GM23338 (cell line): ENCODE measurements around the gene PALLD. TPM values are rescaled to one million over a fixed set of nuclear protein-coding genes. Genes with fewer than 3 reads are reported as not detected.

ENCODE experiments used
- ATAC-seq: fragments of 200-7000 bp; cut with Tn5 transposase; 3 replicates; pipeline ENCODE4 v1.9.1; 2020
- DNase-seq: peaks from one replicate; pipeline ENCODE4 v3.0.0-alpha.2; 2015; ENCODE audit warnings: low spot score
- H2AFZ ChIP-seq: fragments of 200-600 bp; sonication (generic); 2 replicates; pipeline ENCODE4 v1.8.0; 2016; ENCODE audit warnings: antibody characterized with exemption, mild to moderate bottlenecking, moderate library complexity
- H3F3A ChIP-seq: fragments of 200-600 bp; sonication (generic); replicated peaks from 2 replicates; pipeline ENCODE4 v1.8.0; 2017; ENCODE audit warnings: antibody characterized with exemption, mixed run types, low read depth
- H3K27ac ChIP-seq: fragments of 200-600 bp; sonication (generic); 2 replicates; pipeline ENCODE4 v1.6.1; 2016; ENCODE audit warnings: low read depth
- H3K27me3 ChIP-seq: fragments of 200-600 bp; sonication (generic); 2 replicates; pipeline ENCODE4 v1.8.0; 2016; ENCODE audit warnings: mild to moderate bottlenecking, mixed run types, moderate library complexity; ENCODE audit not compliant: insufficient read depth
- H3K36me3 ChIP-seq: fragments of 200-600 bp; sonication (generic); 2 replicates; pipeline ENCODE4 v1.8.0; 2016; ENCODE audit warnings: mild to moderate bottlenecking; ENCODE audit not compliant: insufficient read depth
- H3K4me1 ChIP-seq: fragments of 200-600 bp; sonication (generic); 2 replicates; pipeline ENCODE4 v1.8.0; 2016; ENCODE audit warnings: mild to moderate bottlenecking, moderate library complexity; ENCODE audit not compliant: insufficient read depth
- H3K4me2 ChIP-seq: fragments of 200-600 bp; sonication (generic); 2 replicates; pipeline ENCODE4 v1.7.1; 2017; ENCODE audit warnings: mixed run types
- H3K4me3 ChIP-seq: fragments of 200-600 bp; sonication (generic); 2 replicates; pipeline ENCODE4 v1.6.1; 2016; ENCODE audit warnings: mixed run types
- H3K79me2 ChIP-seq: fragments of 200-600 bp; sonication (generic); replicated peaks from 2 replicates; pipeline ENCODE4 v1.8.0; 2017; ENCODE audit warnings: mild to moderate bottlenecking; ENCODE audit not compliant: insufficient read depth
- H3K9me2 ChIP-seq: fragments of 200-600 bp; sonication (generic); 2 replicates; pipeline ENCODE4 v1.8.0; 2017; ENCODE audit not compliant: insufficient read depth
- H4K20me1 ChIP-seq: fragments of 200-600 bp; sonication (generic); replicated peaks from 2 replicates; pipeline ENCODE4 v1.8.0; 2017; ENCODE audit warnings: mild to moderate bottlenecking; ENCODE audit not compliant: insufficient read depth
- H3K27ac Mint-ChIP-seq: 2 replicates; pipeline ENCODE4 v1.8.0; 2020; ENCODE audit warnings: inconsistent platforms, mild to moderate bottlenecking, moderate library complexity, mixed read lengths
- H3K27me3 Mint-ChIP-seq: 3 replicates; pipeline ENCODE4 v1.8.0; 2022; ENCODE audit warnings: low read depth, mild to moderate bottlenecking, moderate library complexity, mixed read lengths, inconsistent platforms; ENCODE audit not compliant: insufficient read depth, poor library complexity
- H3K36me3 Mint-ChIP-seq: 3 replicates; pipeline ENCODE4 v1.8.0; 2021; ENCODE audit warnings: low read depth, mild to moderate bottlenecking, inconsistent platforms, moderate library complexity, mixed read lengths
- H3K4me1 Mint-ChIP-seq: 3 replicates; pipeline ENCODE4 v1.8.0; 2020; ENCODE audit warnings: mild to moderate bottlenecking, inconsistent platforms, mixed read lengths
- H3K4me3 Mint-ChIP-seq: 3 replicates; pipeline ENCODE4 v1.8.0; 2021; ENCODE audit warnings: moderate library complexity, mild to moderate bottlenecking, inconsistent platforms, mixed read lengths
- H3K9me3 Mint-ChIP-seq: 3 replicates; pipeline ENCODE4 v1.8.0; 2020; ENCODE audit warnings: moderate library complexity, mild to moderate bottlenecking, inconsistent platforms, mixed read lengths
- CREB1 ChIP-seq: fragments of 250-450 bp; sonication (Bioruptor Pico); IDR thresholded peaks from 2 replicates; pipeline ENCODE4 v1.5.0; 2020; ENCODE audit warnings: low read depth, mild to moderate bottlenecking, moderate library complexity
- CTCF ChIP-seq, 2 experiments: fragments of 200-600 bp in 1 of 2; sonication (generic) in 1 of 2; conservative IDR thresholded peaks; 2 replicates each; pipeline versions ENCODE4 v1.5.1 to v1.6.1; 2016 to 2017; ENCODE audit warnings: antibody characterized with exemption in 2 of 2, low read depth in 2 of 2, mild to moderate bottlenecking in 2 of 2, moderate library complexity in 1 of 2
- ETS1 ChIP-seq: IDR thresholded peaks from 2 replicates; pipeline ENCODE4 v1.6.1; 2016; ENCODE audit warnings: antibody characterized with exemption
- EZH2 ChIP-seq: fragments of 200-600 bp; sonication (generic); IDR thresholded peaks from one replicate; pipeline ENCODE4 v1.8.0; 2017; ENCODE audit warnings: antibody characterized with exemption, mild to moderate bottlenecking, low read depth; ENCODE audit not compliant: unreplicated experiment
- EZH2phosphoT487 ChIP-seq: fragments of 200-600 bp; sonication (generic); IDR thresholded peaks from one replicate; pipeline ENCODE4 v1.8.1; 2018; ENCODE audit warnings: antibody characterized with exemption; ENCODE audit not compliant: unreplicated experiment
- JUNB ChIP-seq: IDR thresholded peaks from one replicate; pipeline ENCODE4 v1.6.1; 2016; ENCODE audit warnings: antibody characterized with exemption; ENCODE audit not compliant: unreplicated experiment
- NANOG ChIP-seq: IDR thresholded peaks from 2 replicates; pipeline ENCODE4 v1.6.1; 2016; ENCODE audit warnings: antibody characterized with exemption, borderline replicate concordance
- POLR2AphosphoS5 ChIP-seq: IDR thresholded peaks from 2 replicates; pipeline ENCODE4 v1.6.1; 2016; ENCODE audit warnings: antibody characterized with exemption, low read depth
- STAT1 ChIP-seq: IDR thresholded peaks from one replicate; pipeline ENCODE4 v1.6.1; 2016; ENCODE audit warnings: antibody characterized with exemption; ENCODE audit not compliant: unreplicated experiment
- ZNF114 ChIP-seq: fragments of 250-450 bp; sonication (Bioruptor Pico); IDR thresholded peaks from 2 replicates; pipeline ENCODE4 v1.5.0; 2020; ENCODE audit warnings: mild to moderate bottlenecking, moderate library complexity
- ZNF331 ChIP-seq: fragments of 250-450 bp; sonication (Bioruptor Pico); IDR thresholded peaks from 2 replicates; pipeline ENCODE4 v1.5.0; 2020; ENCODE audit warnings: low read depth, mild to moderate bottlenecking, moderate library complexity
- polyA plus RNA-seq: library from polyadenylated mRNA; unstranded; fragments of >200 nt; fragmentation: Nextera tagmentation; extraction: Ambion mirVana; gene quantifications from 2 replicates; pipeline ENCODE4 v1.2.1, GENCODE V29; 2016
- total RNA-seq: library from RNA; depleted of rRNA; stranded (reverse); fragments of >200 nt; shearing (Covaris generic); gene quantifications from 2 replicates; pipeline ENCODE4 v1.2.3, GENCODE V29; 2014
- TF ChIP-seq, protein P1 (sequence below): IDR thresholded peaks from one replicate; pipeline ENCODE4 v1.6.1; 2018; ENCODE audit warnings: antibody characterized with exemption; ENCODE audit not compliant: unreplicated experiment
- TF ChIP-seq, protein P2 (sequence below): fragments of 250-450 bp; sonication (Bioruptor Pico); IDR thresholded peaks from 2 replicates; pipeline ENCODE4 v1.5.0; 2020; ENCODE audit warnings: mild to moderate bottlenecking, moderate library complexity

Gene PALLD
- total and polyA plus RNA-seq, 2 experiments from 2014 or later, result 13.1 to 30.2 TPM

- TF ChIP-seq, protein P1, sequence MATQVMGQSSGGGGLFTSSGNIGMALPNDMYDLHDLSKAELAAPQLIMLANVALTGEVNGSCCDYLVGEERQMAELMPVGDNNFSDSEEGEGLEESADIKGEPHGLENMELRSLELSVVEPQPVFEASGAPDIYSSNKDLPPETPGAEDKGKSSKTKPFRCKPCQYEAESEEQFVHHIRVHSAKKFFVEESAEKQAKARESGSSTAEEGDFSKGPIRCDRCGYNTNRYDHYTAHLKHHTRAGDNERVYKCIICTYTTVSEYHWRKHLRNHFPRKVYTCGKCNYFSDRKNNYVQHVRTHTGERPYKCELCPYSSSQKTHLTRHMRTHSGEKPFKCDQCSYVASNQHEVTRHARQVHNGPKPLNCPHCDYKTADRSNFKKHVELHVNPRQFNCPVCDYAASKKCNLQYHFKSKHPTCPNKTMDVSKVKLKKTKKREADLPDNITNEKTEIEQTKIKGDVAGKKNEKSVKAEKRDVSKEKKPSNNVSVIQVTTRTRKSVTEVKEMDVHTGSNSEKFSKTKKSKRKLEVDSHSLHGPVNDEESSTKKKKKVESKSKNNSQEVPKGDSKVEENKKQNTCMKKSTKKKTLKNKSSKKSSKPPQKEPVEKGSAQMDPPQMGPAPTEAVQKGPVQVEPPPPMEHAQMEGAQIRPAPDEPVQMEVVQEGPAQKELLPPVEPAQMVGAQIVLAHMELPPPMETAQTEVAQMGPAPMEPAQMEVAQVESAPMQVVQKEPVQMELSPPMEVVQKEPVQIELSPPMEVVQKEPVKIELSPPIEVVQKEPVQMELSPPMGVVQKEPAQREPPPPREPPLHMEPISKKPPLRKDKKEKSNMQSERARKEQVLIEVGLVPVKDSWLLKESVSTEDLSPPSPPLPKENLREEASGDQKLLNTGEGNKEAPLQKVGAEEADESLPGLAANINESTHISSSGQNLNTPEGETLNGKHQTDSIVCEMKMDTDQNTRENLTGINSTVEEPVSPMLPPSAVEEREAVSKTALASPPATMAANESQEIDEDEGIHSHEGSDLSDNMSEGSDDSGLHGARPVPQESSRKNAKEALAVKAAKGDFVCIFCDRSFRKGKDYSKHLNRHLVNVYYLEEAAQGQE, result no peak
- TF ChIP-seq ETS1 (no peak), NANOG (no peak), JUNB (no peak), ZNF114 (CRISPR knock-in tag) (no peak), ZNF331 (CRISPR knock-in tag) (no peak)
Measured at GRCh38 chr4:168535689-168536088, 38.8 kb downstream of the PALLD start (continued).

GRCh38 chr4:168536448-168536847, 39.6 kb downstream of the PALLD start:
- Histone ChIP-seq H3F3A (no peaks in the 10 kb centered on the region), H3K36me3 (no peaks in the 10 kb centered on the region), H4K20me1 (no peaks in the 10 kb centered on the region), H3K9me2 (0 out of 2 replicates have a peak, but pooled peaks cover 2% of the 10 kb centered on the region), H3K4me3 (no peak overlapping the region), H3K4me1 (peaks cover 7% of the 10 kb centered on the region), H3K27me3 (no peaks in the 10 kb centered on the region), H3K79me2 (no peaks in the 10 kb centered on the region), H3K27ac (no peak overlapping the region), H3K4me2 (no peak overlapping the region), H2AFZ (peak overlapping the region; percentile 72; the same call in 1 of the 2 replicates)
- Mint-ChIP-seq H3K36me3 (no peaks in the 10 kb centered on the region), H3K4me3 (no peak overlapping the region), H3K4me1 (peaks cover 4% of the 10 kb centered on the region; the same call in 2 of the 3 replicates), H3K27me3 (peaks cover 2% of the 10 kb centered on the region), H3K9me3 (no peaks in the 10 kb centered on the region), H3K27ac (0 out of 2 replicates have a peak overlapping the region, but pooled peaks have one; percentile 6)
- ATAC-seq (no peak), DNase-seq (no peak)
- TF ChIP-seq STAT1 (no peak), CTCF (conservative IDR thresholded peaks at IDR 0.05; ENCODE audit: low read depth in 2 of 2) (no peak), POLR2AphosphoS5 (no peak), CREB1 (CRISPR knock-in tag) (no peak), EZH2 (no peak), ZNF331 (CRISPR knock-in tag) (no peak), ZNF114 (CRISPR knock-in tag) (no peak), EZH2phosphoT487 (no peak)
- TF ChIP-seq, protein P2, sequence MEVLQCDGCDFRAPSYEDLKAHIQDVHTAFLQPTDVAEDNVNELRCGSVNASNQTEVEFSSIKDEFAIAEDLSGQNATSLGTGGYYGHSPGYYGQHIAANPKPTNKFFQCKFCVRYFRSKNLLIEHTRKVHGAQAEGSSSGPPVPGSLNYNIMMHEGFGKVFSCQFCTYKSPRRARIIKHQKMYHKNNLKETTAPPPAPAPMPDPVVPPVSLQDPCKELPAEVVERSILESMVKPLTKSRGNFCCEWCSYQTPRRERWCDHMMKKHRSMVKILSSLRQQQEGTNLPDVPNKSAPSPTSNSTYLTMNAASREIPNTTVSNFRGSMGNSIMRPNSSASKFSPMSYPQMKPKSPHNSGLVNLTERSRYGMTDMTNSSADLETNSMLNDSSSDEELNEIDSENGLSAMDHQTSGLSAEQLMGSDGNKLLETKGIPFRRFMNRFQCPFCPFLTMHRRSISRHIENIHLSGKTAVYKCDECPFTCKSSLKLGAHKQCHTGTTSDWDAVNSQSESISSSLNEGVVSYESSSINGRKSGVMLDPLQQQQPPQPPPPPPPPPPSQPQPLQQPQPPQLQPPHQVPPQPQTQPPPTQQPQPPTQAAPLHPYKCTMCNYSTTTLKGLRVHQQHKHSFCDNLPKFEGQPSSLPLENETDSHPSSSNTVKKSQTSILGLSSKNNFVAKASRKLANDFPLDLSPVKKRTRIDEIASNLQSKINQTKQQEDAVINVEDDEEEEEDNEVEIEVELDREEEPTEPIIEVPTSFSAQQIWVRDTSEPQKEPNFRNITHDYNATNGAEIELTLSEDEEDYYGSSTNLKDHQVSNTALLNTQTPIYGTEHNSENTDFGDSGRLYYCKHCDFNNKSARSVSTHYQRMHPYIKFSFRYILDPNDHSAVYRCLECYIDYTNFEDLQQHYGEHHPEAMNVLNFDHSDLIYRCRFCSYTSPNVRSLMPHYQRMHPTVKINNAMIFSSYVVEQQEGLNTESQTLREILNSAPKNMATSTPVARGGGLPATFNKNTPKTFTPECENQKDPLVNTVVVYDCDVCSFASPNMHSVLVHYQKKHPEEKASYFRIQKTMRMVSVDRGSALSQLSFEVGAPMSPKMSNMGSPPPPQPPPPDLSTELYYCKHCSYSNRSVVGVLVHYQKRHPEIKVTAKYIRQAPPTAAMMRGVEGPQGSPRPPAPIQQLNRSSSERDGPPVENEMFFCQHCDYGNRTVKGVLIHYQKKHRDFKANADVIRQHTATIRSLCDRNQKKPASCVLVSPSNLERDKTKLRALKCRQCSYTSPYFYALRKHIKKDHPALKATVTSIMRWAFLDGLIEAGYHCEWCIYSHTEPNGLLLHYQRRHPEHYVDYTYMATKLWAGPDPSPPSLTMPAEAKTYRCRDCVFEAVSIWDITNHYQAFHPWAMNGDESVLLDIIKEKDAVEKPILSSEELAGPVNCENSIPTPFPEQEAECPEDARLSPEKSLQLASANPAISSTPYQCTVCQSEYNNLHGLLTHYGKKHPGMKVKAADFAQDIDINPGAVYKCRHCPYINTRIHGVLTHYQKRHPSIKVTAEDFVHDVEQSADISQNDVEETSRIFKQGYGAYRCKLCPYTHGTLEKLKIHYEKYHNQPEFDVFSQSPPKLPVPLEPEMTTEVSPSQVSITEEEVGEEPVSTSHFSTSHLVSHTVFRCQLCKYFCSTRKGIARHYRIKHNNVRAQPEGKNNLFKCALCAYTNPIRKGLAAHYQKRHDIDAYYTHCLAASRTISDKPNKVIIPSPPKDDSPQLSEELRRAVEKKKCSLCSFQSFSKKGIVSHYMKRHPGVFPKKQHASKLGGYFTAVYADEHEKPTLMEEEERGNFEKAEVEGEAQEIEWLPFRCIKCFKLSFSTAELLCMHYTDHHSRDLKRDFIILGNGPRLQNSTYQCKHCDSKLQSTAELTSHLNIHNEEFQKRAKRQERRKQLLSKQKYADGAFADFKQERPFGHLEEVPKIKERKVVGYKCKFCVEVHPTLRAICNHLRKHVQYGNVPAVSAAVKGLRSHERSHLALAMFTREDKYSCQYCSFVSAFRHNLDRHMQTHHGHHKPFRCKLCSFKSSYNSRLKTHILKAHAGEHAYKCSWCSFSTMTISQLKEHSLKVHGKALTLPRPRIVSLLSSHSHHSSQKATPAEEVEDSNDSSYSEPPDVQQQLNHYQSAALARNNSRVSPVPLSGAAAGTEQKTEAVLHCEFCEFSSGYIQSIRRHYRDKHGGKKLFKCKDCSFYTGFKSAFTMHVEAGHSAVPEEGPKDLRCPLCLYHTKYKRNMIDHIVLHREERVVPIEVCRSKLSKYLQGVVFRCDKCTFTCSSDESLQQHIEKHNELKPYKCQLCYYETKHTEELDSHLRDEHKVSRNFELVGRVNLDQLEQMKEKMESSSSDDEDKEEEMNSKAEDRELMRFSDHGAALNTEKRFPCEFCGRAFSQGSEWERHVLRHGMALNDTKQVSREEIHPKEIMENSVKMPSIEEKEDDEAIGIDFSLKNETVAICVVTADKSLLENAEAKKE (CRISPR knock-in tag), result no peak
